Panc1 (cell line): Measurements from ENCODE around the gene TCTN1. TPM values are rescaled to one million over a fixed set of nuclear protein-coding genes. Genes with fewer than 3 reads are reported as not detected.

Experiments used
- ATAC-seq: fragments of 200-7000 bp; cut with Tn5 transposase; 2 replicates; pipeline ENCODE4 v1.9.1; 2020; ENCODE audit warnings: mild to moderate bottlenecking, moderate library complexity
- BruUV-seq: library from RNA; stranded (reverse); fragments of 400-500 nt; replicated peaks from 2 replicates; lab custom pipeline; 2021; lab: Mats Ljungman, UMichigan
- CTCF ChIA-PET: fragments of 300-600 bp; sonication (Branson Sonifier 250); formaldehyde crosslinking; loops from one replicate; lab custom pipeline; 2022; ENCODE audit warnings: antibody characterized with exemption; lab: Charles Lee
- POLR2A ChIA-PET: fragments of 300-600 bp; sonication (Branson Sonifier 250); formaldehyde crosslinking; loops from one replicate; lab custom pipeline; 2022; ENCODE audit warnings: antibody characterized with exemption; lab: Charles Lee
- DNase-seq: peaks from one replicate; pipeline ENCODE4 v3.0.0-alpha.2; 2010; ENCODE audit warnings: low read depth, low spot score
- H3K27ac ChIP-seq: 2 replicates; pipeline ENCODE4 v1.5.1; 2011; ENCODE audit warnings: mild to moderate bottlenecking, low read length, inconsistent platforms
- H3K27me3 ChIP-seq: fragments of 200-500 bp; sonication (Bioruptor generic); 2 replicates; pipeline ENCODE4 v1.6.0; 2014; ENCODE audit warnings: low read length, inconsistent platforms; ENCODE audit not compliant: control insufficient read depth, insufficient read depth
- H3K36me3 ChIP-seq: fragments of 200-500 bp; sonication (Bioruptor generic); 2 replicates; pipeline ENCODE4 v1.5.1; 2014; ENCODE audit warnings: inconsistent platforms, mild to moderate bottlenecking, low read length, moderate library complexity; ENCODE audit not compliant: control insufficient read depth, insufficient read depth
- H3K4me1 ChIP-seq: 2 replicates; pipeline ENCODE4 v1.5.1; 2011; ENCODE audit warnings: inconsistent platforms, mild to moderate bottlenecking, low read length, moderate library complexity; ENCODE audit not compliant: control insufficient read depth, insufficient read depth
- H3K4me3 ChIP-seq, 2 experiments: 2 replicates each; pipeline ENCODE4 v1.5.1; 2011 to 2012; ENCODE audit warnings: low read depth in 2 of 2, low read length in 2 of 2, mild to moderate bottlenecking in 2 of 2, inconsistent platforms in 1 of 2, moderate library complexity in 1 of 2
- H3K9me3 ChIP-seq: fragments of 200-500 bp; sonication (Bioruptor generic); 2 replicates; pipeline ENCODE4 v1.5.1; 2014; ENCODE audit warnings: low read depth, mild to moderate bottlenecking, inconsistent platforms, low read length, moderate library complexity; ENCODE audit not compliant: control insufficient read depth, insufficient read depth
- POLR2AphosphoS5 ChIP-seq: IDR thresholded peaks from 2 replicates; pipeline ENCODE4 v1.6.1; 2012; ENCODE audit warnings: mild to moderate bottlenecking, low read depth, low read length, moderate library complexity
- SIN3A ChIP-seq: IDR thresholded peaks from 2 replicates; pipeline ENCODE4 v1.6.1; 2012; ENCODE audit warnings: low read depth, mild to moderate bottlenecking, low read length, moderate library complexity, borderline replicate concordance; ENCODE audit not compliant: insufficient read depth
- TCF7L2 ChIP-seq: IDR thresholded peaks from 2 replicates; pipeline ENCODE4 v1.6.1; 2011; ENCODE audit warnings: mild to moderate bottlenecking, low read depth, low read length, inconsistent platforms
- in situ Hi-C: cut with HindIII; loops from 2 replicates; pipeline ENCODE4 v1.10.0; 2016; ENCODE audit warnings: low sequenced_read_pairs, low pct_unique_long_range_greater_than_20kb
- intact Hi-C: fragments of 100-400 bp; cut with micrococcal nuclease; formaldehyde crosslinking; loops from one replicate; pipeline ENCODE4 v1.10.0; 2022; ENCODE audit not compliant: unreplicated experiment
- total RNA-seq: library from RNA; stranded (reverse); gene quantifications from one replicate; pipeline ENCODE4 v1.2.1, GENCODE V29; 2021; ENCODE audit not compliant: unreplicated experiment
- TF ChIP-seq, protein P1 (sequence below): fragments of 450-650 bp; IDR thresholded peaks from 2 replicates; pipeline ENCODE4 v1.5.1; 2017; ENCODE audit warnings: mild to moderate bottlenecking
- TF ChIP-seq, protein P2 (sequence below), 2 experiments: IDR thresholded peaks; 2 replicates each; pipeline ENCODE4 v1.6.1; 2011 to 2012; ENCODE audit warnings: low read depth in 2 of 2, control low read depth in 1 of 2, low read length in 1 of 2, mild to moderate bottlenecking in 1 of 2, moderate library complexity in 1 of 2; ENCODE audit not compliant: insufficient read depth in 1 of 2

TCTN1 gene
- total RNA-seq, 1 experiment from 2014 or later: 28.5 TPM

DNA sequence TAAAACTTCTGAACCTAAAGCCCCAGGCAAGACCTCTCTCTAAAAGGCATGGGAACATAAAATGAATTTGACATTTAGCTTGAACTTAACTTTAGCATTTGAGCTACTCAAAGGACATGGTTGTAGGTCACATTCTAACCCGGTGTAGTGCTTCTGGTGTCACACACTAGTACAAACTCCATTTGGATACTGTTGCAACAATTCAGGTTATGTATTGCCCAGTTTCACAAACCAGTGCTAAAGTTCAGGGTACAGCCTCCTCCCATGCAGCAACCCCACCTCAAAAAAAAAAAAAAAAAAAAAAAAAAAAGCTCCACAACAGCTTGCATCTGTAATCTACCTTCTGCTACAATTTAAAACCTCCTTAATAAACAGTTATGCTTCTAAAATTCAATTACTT, 38.6 kb upstream of the TCTN1 start:
- CTCF ChIA-PET: interaction anchor here (1.2 kb wide), 1 partner anchor 27 kb away, joined by 9 read pairs; no protein-coding TSS in a partner anchor
- intact Hi-C loops: no loop called here

GRCh38 chr12:110576504-110576903, 37.4 kb upstream of the TCTN1 start:
- in situ Hi-C loops: no loop called here
- H3K9me3 ChIP-seq: peaks cover 7% of the 10 kb centered on the region; the same call in 1 of the 2 replicates
- no TSS peak for BruUV-seq
- no peaks in the 10 kb centered on the region for H3K36me3 ChIP-seq
- no peaks in the 10 kb centered on the region for H3K27me3 ChIP-seq
- ATAC-seq (no peak), DNase-seq (no peak)
- peaks cover 28% of the 10 kb centered on the region for H3K4me1 ChIP-seq
- TF ChIP-seq POLR2AphosphoS5: no peak
- H3K27ac ChIP-seq: no peak overlapping the region
- intact Hi-C loops: no loop called here
- H3K4me3 ChIP-seq: no peak overlapping the region
- POLR2A ChIA-PET: no interaction called here
- CTCF ChIA-PET: interaction anchor here (1.2 kb wide), 1 partner anchor 25 kb away, joined by 9 read pairs; no protein-coding TSS in a partner anchor

More for the DNA sequence above, 38.6 kb upstream of the TCTN1 start:
- Histone ChIP-seq H3K4me3 (no peak overlapping the region), H3K36me3 (no peaks in the 10 kb centered on the region), H3K27ac (no peak overlapping the region), H3K27me3 (no peaks in the 10 kb centered on the region), H3K9me3 (peaks cover 9% of the 10 kb centered on the region; the same call in 1 of the 2 replicates), H3K4me1 (peaks cover 24% of the 10 kb centered on the region)
- DNase-seq (no peak), ATAC-seq (no peak)
- BruUV-seq: no TSS peak
- TF ChIP-seq, protein P1, sequence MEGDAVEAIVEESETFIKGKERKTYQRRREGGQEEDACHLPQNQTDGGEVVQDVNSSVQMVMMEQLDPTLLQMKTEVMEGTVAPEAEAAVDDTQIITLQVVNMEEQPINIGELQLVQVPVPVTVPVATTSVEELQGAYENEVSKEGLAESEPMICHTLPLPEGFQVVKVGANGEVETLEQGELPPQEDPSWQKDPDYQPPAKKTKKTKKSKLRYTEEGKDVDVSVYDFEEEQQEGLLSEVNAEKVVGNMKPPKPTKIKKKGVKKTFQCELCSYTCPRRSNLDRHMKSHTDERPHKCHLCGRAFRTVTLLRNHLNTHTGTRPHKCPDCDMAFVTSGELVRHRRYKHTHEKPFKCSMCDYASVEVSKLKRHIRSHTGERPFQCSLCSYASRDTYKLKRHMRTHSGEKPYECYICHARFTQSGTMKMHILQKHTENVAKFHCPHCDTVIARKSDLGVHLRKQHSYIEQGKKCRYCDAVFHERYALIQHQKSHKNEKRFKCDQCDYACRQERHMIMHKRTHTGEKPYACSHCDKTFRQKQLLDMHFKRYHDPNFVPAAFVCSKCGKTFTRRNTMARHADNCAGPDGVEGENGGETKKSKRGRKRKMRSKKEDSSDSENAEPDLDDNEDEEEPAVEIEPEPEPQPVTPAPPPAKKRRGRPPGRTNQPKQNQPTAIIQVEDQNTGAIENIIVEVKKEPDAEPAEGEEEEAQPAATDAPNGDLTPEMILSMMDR: no peak
- TF ChIP-seq, protein P2, sequence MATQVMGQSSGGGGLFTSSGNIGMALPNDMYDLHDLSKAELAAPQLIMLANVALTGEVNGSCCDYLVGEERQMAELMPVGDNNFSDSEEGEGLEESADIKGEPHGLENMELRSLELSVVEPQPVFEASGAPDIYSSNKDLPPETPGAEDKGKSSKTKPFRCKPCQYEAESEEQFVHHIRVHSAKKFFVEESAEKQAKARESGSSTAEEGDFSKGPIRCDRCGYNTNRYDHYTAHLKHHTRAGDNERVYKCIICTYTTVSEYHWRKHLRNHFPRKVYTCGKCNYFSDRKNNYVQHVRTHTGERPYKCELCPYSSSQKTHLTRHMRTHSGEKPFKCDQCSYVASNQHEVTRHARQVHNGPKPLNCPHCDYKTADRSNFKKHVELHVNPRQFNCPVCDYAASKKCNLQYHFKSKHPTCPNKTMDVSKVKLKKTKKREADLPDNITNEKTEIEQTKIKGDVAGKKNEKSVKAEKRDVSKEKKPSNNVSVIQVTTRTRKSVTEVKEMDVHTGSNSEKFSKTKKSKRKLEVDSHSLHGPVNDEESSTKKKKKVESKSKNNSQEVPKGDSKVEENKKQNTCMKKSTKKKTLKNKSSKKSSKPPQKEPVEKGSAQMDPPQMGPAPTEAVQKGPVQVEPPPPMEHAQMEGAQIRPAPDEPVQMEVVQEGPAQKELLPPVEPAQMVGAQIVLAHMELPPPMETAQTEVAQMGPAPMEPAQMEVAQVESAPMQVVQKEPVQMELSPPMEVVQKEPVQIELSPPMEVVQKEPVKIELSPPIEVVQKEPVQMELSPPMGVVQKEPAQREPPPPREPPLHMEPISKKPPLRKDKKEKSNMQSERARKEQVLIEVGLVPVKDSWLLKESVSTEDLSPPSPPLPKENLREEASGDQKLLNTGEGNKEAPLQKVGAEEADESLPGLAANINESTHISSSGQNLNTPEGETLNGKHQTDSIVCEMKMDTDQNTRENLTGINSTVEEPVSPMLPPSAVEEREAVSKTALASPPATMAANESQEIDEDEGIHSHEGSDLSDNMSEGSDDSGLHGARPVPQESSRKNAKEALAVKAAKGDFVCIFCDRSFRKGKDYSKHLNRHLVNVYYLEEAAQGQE (IDR thresholded peaks at IDR 0.05; ENCODE audit: insufficient read depth in 1 of 2, low read depth in 2 of 2, low read length in 1 of 2): no peak
- no peak for TF ChIP-seq TCF7L2
- TF ChIP-seq POLR2AphosphoS5: no peak
- no peak for TF ChIP-seq SIN3A
- in situ Hi-C loops: no loop called here
- POLR2A ChIA-PET: interaction anchor here (0.5 to 0.7 kb wide), 2 partner anchors 10 to 157 kb away, joined by 3 to 4 read pairs; no protein-coding TSS in a partner anchor
